SK-N-SH (cell line): Measurements from ENCODE around the gene DCD. TPM values are rescaled to one million over a fixed set of nuclear protein-coding genes. Genes with fewer than 3 reads are reported as not detected.

ENCODE experiments used
- CTCF ChIA-PET: fragments of 300-600, 350-600 bp; formaldehyde crosslinking; extraction: SDS; loops from one replicate; lab custom pipeline; 2021; lab: Yijun Ruan, JAX
- POLR2A ChIA-PET: fragments of 350-600 bp; sonication (Branson Sonifier 250); formaldehyde crosslinking; extraction: SDS; loops from one replicate; lab custom pipeline; 2020; ENCODE audit warnings: antibody characterized with exemption, inconsistent platforms; lab: Yijun Ruan, JAX
- DNase-seq: peaks from one replicate; pipeline ENCODE4 v3.0.0; 2012
- H2AFZ ChIP-seq: fragments of 200-600 bp; sonication (generic); 2 replicates; pipeline ENCODE4 v1.8.1; 2016; ENCODE audit warnings: antibody characterized with exemption, mild to moderate bottlenecking, low read depth
- H3F3A ChIP-seq: fragments of 200-600 bp; sonication (generic); replicated peaks from 2 replicates; pipeline ENCODE3; 2016; ENCODE audit warnings: antibody characterized with exemption, mild to moderate bottlenecking; ENCODE audit not compliant: insufficient read depth
- H3K27ac ChIP-seq, 2 experiments: fragments of 200-500 bp in 1 of 2; fragments of 200-600 bp in 1 of 2; sonication (Bioruptor generic) in 1 of 2; sonication (generic), shearing (Covaris generic) in 1 of 2; 2 replicates each; pipeline versions ENCODE4 v1.5.1 to v1.6.1; 2014 to 2016; ENCODE audit warnings: low read depth in 2 of 2, inconsistent platforms in 1 of 2, low read length in 1 of 2, mild to moderate bottlenecking in 1 of 2, mixed read lengths in 1 of 2
- H3K27me3 ChIP-seq: fragments of 200-600 bp; sonication (generic), shearing (Covaris generic); 2 replicates; pipeline ENCODE4 v1.6.1; 2016; ENCODE audit warnings: mixed run types; ENCODE audit not compliant: insufficient read depth
- H3K36me3 ChIP-seq, 2 experiments: fragments of 200-500 bp in 1 of 2; fragments of 200-600 bp in 1 of 2; sonication (Bioruptor generic) in 1 of 2; sonication (generic) in 1 of 2; replicated peaks in 1 of 2; 2 replicates each; pipeline versions ENCODE3 to v1.5.1; 2014 to 2016; ENCODE audit warnings: low read length in 1 of 2, mild to moderate bottlenecking in 1 of 2; ENCODE audit not compliant: insufficient read depth in 2 of 2, control insufficient read depth in 1 of 2
- H3K4me1 ChIP-seq, 2 experiments: fragments of 200-500 bp in 1 of 2; fragments of 200-600 bp in 1 of 2; sonication (Bioruptor generic) in 1 of 2; sonication (generic), shearing (Covaris generic) in 1 of 2; 2 replicates each; pipeline versions ENCODE4 v1.5.1 to v1.6.1; 2014 to 2016; ENCODE audit warnings: low read depth in 1 of 2, low read length in 1 of 2, mixed run types in 1 of 2; ENCODE audit not compliant: insufficient read depth in 2 of 2, control insufficient read depth in 1 of 2
- H3K4me2 ChIP-seq: fragments of 200-600 bp; sonication (generic), shearing (Covaris generic); 2 replicates; pipeline ENCODE4 v1.6.1; 2017; ENCODE audit warnings: mixed run types
- H3K4me3 ChIP-seq, 2 experiments: fragments of 200-500 bp in 1 of 2; fragments of 200-600 bp in 1 of 2; sonication (Bioruptor generic) in 1 of 2; sonication (generic), shearing (Covaris generic) in 1 of 2; 2 replicates each; pipeline versions ENCODE4 v1.5.1 to v1.8.1; 2014 to 2016; ENCODE audit warnings: low read depth in 2 of 2, inconsistent platforms in 1 of 2, low read length in 1 of 2, mild to moderate bottlenecking in 1 of 2, mixed read lengths in 1 of 2, moderate library complexity in 1 of 2
- H3K79me2 ChIP-seq: fragments of 200-600 bp; sonication (generic); 2 replicates; pipeline ENCODE4 v1.8.1; 2017; ENCODE audit warnings: mild to moderate bottlenecking; ENCODE audit not compliant: insufficient read depth
- H3K9ac ChIP-seq: fragments of 200-600 bp; sonication (generic); 2 replicates; pipeline ENCODE4 v1.6.1; 2017; ENCODE audit warnings: mixed run types
- H3K9me2 ChIP-seq: fragments of 200-600 bp; sonication (generic); 2 replicates; pipeline ENCODE4 v1.6.1; 2017; ENCODE audit warnings: mixed run types
- H3K9me3 ChIP-seq: fragments of 200-600 bp; sonication (generic); 2 replicates; pipeline ENCODE4 v1.6.1; 2017; ENCODE audit warnings: mixed run types, mild to moderate bottlenecking, moderate library complexity
- H4K20me1 ChIP-seq: fragments of 200-600 bp; sonication (generic); 2 replicates; pipeline ENCODE4 v1.6.1; 2017; ENCODE audit warnings: mild to moderate bottlenecking, mixed run types; ENCODE audit not compliant: insufficient read depth
- CHD2 ChIP-seq: fragments of 150-350 bp; IDR thresholded peaks from 2 replicates; pipeline ENCODE4 v1.6.1; 2018; ENCODE audit warnings: low read length; ENCODE audit not compliant: partially characterized antibody
- EZH2phosphoT487 ChIP-seq: fragments of 200-600 bp; sonication (generic); IDR thresholded peaks from 2 replicates; pipeline ENCODE4 v1.6.1; 2017; ENCODE audit warnings: low read depth, mixed run types, mild to moderate bottlenecking, antibody characterized with exemption, moderate library complexity, borderline replicate concordance
- GATA2 ChIP-seq: sonication (generic); formaldehyde crosslinking; IDR thresholded peaks from 2 replicates; pipeline ENCODE4 v1.5.0; 2020; ENCODE audit warnings: mild to moderate bottlenecking, missing genetic modification reagents
- JUND ChIP-seq: IDR thresholded peaks from 2 replicates; pipeline ENCODE4 v1.4.0; 2012
- MEF2A ChIP-seq: IDR thresholded peaks from 2 replicates; pipeline ENCODE4 v1.4.0; 2012; ENCODE audit warnings: low read depth, borderline replicate concordance
- NFIC ChIP-seq: IDR thresholded peaks from 2 replicates; pipeline ENCODE4 v1.4.0; 2012; ENCODE audit warnings: borderline replicate concordance
- RAD21 ChIP-seq: IDR thresholded peaks from 2 replicates; pipeline ENCODE4 v1.6.1; 2012; ENCODE audit warnings: mild to moderate bottlenecking, low read length
- RCOR1 ChIP-seq: fragments of 150-350 bp; IDR thresholded peaks from 2 replicates; pipeline ENCODE4 v1.6.1; 2017; ENCODE audit warnings: antibody characterized with exemption, low read length
- RXRA ChIP-seq: IDR thresholded peaks from 2 replicates; pipeline ENCODE4 v1.4.0; 2012; ENCODE audit warnings: low read depth, mild to moderate bottlenecking, borderline replicate concordance
- TAF1 ChIP-seq: IDR thresholded peaks from 2 replicates; pipeline ENCODE4 v1.6.1; 2012; ENCODE audit warnings: low read depth, mild to moderate bottlenecking, low read length, moderate library complexity, borderline replicate concordance
- USF2 ChIP-seq: fragments of 150-350 bp; IDR thresholded peaks from 2 replicates; pipeline ENCODE4 v1.6.1; 2017; ENCODE audit warnings: antibody characterized with exemption, low read length, low read depth, borderline replicate concordance
- YY1 ChIP-seq: IDR thresholded peaks from 2 replicates; pipeline ENCODE4 v1.4.0; 2012; ENCODE audit warnings: low read depth, mild to moderate bottlenecking
- ZBTB33 ChIP-seq: IDR thresholded peaks from 2 replicates; pipeline ENCODE4 v1.4.0; 2012; ENCODE audit warnings: low read depth, borderline replicate concordance
- WGBS: methylation state at CpG from one replicate; pipeline ENCODE4 v1.1.6; 2017; ENCODE audit warnings: low lambda C conversion rate; 5-methylcytosine and 5-hydroxymethylcytosine counted together
- polyA plus RNA-seq, 3 experiments: library from polyadenylated mRNA; depleted of rRNA; stranded (reverse); fragments of >200 nt; gene quantifications; 2 replicates each; pipeline ENCODE4 v1.2.3, GENCODE V29; 2012
- TF ChIP-seq, protein P1 (sequence below): fragments of 200-600 bp; sonication (generic); IDR thresholded peaks from 2 replicates; pipeline ENCODE4 v1.6.1; 2017; ENCODE audit warnings: antibody characterized with exemption, mild to moderate bottlenecking, moderate library complexity

The DCD gene
- polyA plus RNA-seq, 1 of the 3 experiments (the other 2 are of a cell fraction), result not detected

- Histone ChIP-seq H3K9ac (no peak overlapping the region), H3K27ac (no peak overlapping the region), H3K27me3 (peaks cover 11% of the 10 kb centered on the region; the same call in 1 of the 2 replicates), H4K20me1 (no peaks in the 10 kb centered on the region), H3K4me3 (no peak overlapping the region), H3K36me3 (no peaks in the 10 kb centered on the region), H3K4me1 (no peaks in the 10 kb centered on the region; a peak in 1 of 4 replicates), H3K9me3 (no peaks in the 10 kb centered on the region), H3K9me2 (no peaks in the 10 kb centered on the region), H3F3A (no peaks in the 10 kb centered on the region), H3K79me2 (no peaks in the 10 kb centered on the region), H2AFZ (no peak overlapping the region), H3K4me2 (no peak overlapping the region)
- POLR2A ChIA-PET, result no interaction called here
- no peak for DNase-seq
- WGBS, result 11% methylated on average over 4 of the region's 4 CpGs
- CTCF ChIA-PET, result interaction anchor here (1.1 to 4.1 kb wide), 5 partner anchors 8 to 25 kb away, joined by 3 to 15 read pairs (median 4); no protein-coding TSS in a partner anchor
- TF ChIP-seq RCOR1, result no peak
- no peak for TF ChIP-seq RXRA
- TF ChIP-seq RAD21, result no peak
- no peak for TF ChIP-seq NFIC
- TF ChIP-seq TAF1, result no peak
- no peak for TF ChIP-seq ZBTB33
- TF ChIP-seq GATA2 (CRISPR knock-in tag), result no peak
- TF ChIP-seq JUND, result no peak
- TF ChIP-seq MEF2A, result no peak
- TF ChIP-seq, protein P1, sequence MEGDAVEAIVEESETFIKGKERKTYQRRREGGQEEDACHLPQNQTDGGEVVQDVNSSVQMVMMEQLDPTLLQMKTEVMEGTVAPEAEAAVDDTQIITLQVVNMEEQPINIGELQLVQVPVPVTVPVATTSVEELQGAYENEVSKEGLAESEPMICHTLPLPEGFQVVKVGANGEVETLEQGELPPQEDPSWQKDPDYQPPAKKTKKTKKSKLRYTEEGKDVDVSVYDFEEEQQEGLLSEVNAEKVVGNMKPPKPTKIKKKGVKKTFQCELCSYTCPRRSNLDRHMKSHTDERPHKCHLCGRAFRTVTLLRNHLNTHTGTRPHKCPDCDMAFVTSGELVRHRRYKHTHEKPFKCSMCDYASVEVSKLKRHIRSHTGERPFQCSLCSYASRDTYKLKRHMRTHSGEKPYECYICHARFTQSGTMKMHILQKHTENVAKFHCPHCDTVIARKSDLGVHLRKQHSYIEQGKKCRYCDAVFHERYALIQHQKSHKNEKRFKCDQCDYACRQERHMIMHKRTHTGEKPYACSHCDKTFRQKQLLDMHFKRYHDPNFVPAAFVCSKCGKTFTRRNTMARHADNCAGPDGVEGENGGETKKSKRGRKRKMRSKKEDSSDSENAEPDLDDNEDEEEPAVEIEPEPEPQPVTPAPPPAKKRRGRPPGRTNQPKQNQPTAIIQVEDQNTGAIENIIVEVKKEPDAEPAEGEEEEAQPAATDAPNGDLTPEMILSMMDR, result no peak
- TF ChIP-seq EZH2phosphoT487, result no peak
- no peak for TF ChIP-seq USF2
- no peak for TF ChIP-seq YY1
- no peak for TF ChIP-seq CHD2
Observed at GRCh38 chr12:54604436-54604835, 43.7 kb downstream of the DCD start.
